GM23248 (cell line): ENCODE results near the gene ANO6.

Experiments
- EZH2 ChIP-seq: fragments of 200-600 bp; sonication (generic); IDR thresholded peaks from 2 replicates; pipeline ENCODE4 v1.6.1; 2018; ENCODE audit warnings: antibody characterized with exemption, mild to moderate bottlenecking; ENCODE audit not compliant: insufficient read depth, poor library complexity, severe bottlenecking
- EZH2phosphoT487 ChIP-seq: fragments of 200-600 bp; sonication (generic); IDR thresholded peaks from 2 replicates; pipeline ENCODE4 v1.6.1; 2018; ENCODE audit warnings: antibody characterized with exemption, moderate library complexity, mild to moderate bottlenecking, low read depth; ENCODE audit not compliant: insufficient read depth

DNA sequence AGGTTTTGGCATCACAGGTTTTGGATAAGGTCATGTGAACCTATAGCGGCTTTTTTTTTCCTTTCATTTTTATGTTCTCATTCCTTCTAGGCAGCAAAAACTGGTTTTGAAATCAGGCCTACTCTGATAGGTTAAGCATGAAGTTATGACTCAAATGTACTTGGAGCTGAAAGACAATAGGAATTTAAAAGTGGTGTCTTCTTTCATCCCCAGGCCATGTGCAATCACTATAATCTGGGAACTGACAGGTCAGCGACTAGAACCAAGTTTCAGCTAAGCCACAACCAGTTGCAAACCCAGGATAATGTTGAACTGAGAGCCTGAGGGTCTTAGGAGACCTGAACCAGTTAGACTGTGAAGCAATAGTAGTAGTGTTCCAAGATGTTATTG lies 74.3 kb downstream of the ANO6 start:
- TF ChIP-seq EZH2phosphoT487 = no peak
- TF ChIP-seq EZH2 = no peak
